ENCODE results near the gene PPIP5K1. TPM values are rescaled to one million over a fixed set of nuclear protein-coding genes. Genes with fewer than 3 reads are reported as not detected.
A peak's percentile ranks its signal among the peaks of the same experiment; 100 is the strongest.

The PPIP5K1 gene
- total and polyA plus RNA-seq, 9 of the 15 experiments (the other 6 are each of a cell fraction or from before 2014, with no cell fraction given) = 2.5 to 74.6 (median 35.1) TPM

DNA sequence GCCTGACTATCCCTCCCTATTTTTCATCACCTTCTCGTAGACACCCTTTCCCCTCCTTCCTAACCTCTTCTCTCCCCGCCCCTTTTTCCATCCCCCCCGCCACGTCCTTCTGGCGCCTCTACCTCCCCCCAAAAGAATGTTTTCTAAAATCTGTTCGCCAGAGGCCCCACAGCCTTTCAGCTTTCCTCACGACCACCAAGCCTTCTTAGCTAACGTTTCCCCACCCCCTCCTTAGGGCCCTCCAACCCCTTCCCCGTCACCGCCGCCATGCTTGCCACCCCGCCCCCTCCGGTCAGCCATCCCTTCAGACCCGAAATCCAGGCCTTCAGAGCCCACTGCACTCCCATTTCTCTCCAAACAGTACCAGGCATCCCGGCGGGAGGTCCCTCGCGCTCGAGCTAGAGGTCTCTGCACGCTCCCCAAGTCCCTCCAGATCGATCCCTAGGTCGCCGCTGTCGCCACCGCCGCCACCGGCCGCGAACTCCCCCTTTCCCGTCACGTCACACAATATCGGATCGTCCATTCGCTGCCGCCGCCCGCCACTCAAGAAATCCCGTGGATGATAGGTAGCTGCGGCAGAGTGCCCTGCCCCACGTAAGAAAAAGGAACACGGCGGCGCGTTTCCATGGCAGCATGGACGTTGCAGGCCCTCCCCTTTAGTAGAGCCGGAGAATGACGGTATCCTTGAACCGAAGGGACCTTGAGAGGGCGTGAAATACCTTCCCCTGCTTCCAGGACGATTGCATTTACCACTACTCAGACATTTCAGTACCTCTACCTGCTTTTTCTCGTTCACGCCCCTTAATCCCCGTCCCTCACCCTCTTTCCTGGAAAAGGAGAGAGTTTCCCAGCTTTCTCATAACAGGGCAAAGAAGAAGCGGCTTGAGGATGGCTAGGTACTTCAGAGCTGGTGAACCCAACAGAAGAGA is 97.1 kb downstream of the PPIP5K1 start, which contains the start of gene TP53BP1 (continued):
- TF ChIP-seq GTF2E2 (tag; IDR thresholded peaks at IDR 0.05) (no peak), MCM7 (IDR thresholded peaks at IDR 0.05) (no peak), BHLHE40 (IDR thresholded peaks at IDR 0.05; ENCODE audit: low read length) (no peak), ZNF830 (CRISPR knock-in tag; IDR thresholded peaks at IDR 0.05) (no peak), CBX2 (IDR thresholded peaks at IDR 0.05; ENCODE audit: insufficient read depth, low read length, poor library complexity, severe bottlenecking) (no peak), RBM15 (IDR thresholded peaks at IDR 0.05; ENCODE audit: insufficient read depth, low read length) (no peak), PPARD (CRISPR knock-in tag; IDR thresholded peaks at IDR 0.05) (no peak), MAFG (tag; conservative IDR thresholded peaks at IDR 0.05) (no peak), RCOR1 (IDR thresholded peaks at IDR 0.05; ENCODE audit: borderline replicate concordance in 1 of 2, low read depth in 2 of 2, low read length in 2 of 2) (peak in 1 of 2 experiments; percentile 5; a peak in 1 of 4 replicates), ELF1 (tag; IDR thresholded peaks at IDR 0.05) (peak; percentile 28; the same call in 1 of the 2 replicates), SNRNP70 (optimal IDR thresholded peaks at IDR 0.05; ENCODE audit: low read depth, low read length) (no peak), SREBF1 (IDR thresholded peaks at IDR 0.05; ENCODE audit: borderline replicate concordance, low read depth, low read length) (no peak), HDAC6 (IDR thresholded peaks at IDR 0.05; ENCODE audit: low read depth, low read length) (no peak), EGR1 (conservative IDR thresholded peaks at IDR 0.05) (peak; percentile 62), TEAD2 (tag; IDR thresholded peaks at IDR 0.05) (no peak)
- TF ChIP-seq, protein P1, sequence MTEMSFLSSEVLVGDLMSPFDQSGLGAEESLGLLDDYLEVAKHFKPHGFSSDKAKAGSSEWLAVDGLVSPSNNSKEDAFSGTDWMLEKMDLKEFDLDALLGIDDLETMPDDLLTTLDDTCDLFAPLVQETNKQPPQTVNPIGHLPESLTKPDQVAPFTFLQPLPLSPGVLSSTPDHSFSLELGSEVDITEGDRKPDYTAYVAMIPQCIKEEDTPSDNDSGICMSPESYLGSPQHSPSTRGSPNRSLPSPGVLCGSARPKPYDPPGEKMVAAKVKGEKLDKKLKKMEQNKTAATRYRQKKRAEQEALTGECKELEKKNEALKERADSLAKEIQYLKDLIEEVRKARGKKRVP (CRISPR knock-in tag; IDR thresholded peaks at IDR 0.05) = no peak
- TF ChIP-seq, protein P2, sequence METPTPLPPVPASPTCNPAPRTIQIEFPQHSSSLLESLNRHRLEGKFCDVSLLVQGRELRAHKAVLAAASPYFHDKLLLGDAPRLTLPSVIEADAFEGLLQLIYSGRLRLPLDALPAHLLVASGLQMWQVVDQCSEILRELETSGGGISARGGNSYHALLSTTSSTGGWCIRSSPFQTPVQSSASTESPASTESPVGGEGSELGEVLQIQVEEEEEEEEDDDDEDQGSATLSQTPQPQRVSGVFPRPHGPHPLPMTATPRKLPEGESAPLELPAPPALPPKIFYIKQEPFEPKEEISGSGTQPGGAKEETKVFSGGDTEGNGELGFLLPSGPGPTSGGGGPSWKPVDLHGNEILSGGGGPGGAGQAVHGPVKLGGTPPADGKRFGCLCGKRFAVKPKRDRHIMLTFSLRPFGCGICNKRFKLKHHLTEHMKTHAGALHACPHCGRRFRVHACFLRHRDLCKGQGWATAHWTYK (CRISPR knock-in tag; IDR thresholded peaks at IDR 0.05) = no peak
- TF ChIP-seq, protein P3, sequence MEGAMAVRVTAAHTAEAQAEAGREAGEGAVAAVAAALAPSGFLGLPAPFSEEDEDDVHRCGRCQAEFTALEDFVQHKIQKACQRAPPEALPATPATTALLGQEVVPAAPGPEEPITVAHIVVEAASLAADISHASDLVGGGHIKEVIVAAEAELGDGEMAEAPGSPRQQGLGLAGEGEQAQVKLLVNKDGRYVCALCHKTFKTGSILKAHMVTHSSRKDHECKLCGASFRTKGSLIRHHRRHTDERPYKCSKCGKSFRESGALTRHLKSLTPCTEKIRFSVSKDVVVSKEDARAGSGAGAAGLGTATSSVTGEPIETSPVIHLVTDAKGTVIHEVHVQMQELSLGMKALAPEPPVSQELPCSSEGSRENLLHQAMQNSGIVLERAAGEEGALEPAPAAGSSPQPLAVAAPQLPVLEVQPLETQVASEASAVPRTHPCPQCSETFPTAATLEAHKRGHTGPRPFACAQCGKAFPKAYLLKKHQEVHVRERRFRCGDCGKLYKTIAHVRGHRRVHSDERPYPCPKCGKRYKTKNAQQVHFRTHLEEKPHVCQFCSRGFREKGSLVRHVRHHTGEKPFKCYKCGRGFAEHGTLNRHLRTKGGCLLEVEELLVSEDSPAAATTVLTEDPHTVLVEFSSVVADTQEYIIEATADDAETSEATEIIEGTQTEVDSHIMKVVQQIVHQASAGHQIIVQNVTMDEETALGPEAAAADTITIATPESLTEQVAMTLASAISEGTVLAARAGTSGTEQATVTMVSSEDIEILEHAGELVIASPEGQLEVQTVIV (CRISPR knock-in tag; IDR thresholded peaks at IDR 0.05; ENCODE audit: borderline replicate concordance) = no peak
- TF ChIP-seq, protein P4, sequence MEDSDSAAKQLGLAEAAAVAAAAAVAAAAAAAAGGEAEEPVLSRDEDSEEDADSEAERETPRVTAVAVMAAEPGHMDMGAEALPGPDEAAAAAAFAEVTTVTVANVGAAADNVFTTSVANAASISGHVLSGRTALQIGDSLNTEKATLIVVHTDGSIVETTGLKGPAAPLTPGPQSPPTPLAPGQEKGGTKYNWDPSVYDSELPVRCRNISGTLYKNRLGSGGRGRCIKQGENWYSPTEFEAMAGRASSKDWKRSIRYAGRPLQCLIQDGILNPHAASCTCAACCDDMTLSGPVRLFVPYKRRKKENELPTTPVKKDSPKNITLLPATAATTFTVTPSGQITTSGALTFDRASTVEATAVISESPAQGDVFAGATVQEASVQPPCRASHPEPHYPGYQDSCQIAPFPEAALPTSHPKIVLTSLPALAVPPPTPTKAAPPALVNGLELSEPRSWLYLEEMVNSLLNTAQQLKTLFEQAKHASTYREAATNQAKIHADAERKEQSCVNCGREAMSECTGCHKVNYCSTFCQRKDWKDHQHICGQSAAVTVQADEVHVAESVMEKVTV (CRISPR knock-in tag; IDR thresholded peaks at IDR 0.05) = no peak
- TF ChIP-seq, protein P5, sequence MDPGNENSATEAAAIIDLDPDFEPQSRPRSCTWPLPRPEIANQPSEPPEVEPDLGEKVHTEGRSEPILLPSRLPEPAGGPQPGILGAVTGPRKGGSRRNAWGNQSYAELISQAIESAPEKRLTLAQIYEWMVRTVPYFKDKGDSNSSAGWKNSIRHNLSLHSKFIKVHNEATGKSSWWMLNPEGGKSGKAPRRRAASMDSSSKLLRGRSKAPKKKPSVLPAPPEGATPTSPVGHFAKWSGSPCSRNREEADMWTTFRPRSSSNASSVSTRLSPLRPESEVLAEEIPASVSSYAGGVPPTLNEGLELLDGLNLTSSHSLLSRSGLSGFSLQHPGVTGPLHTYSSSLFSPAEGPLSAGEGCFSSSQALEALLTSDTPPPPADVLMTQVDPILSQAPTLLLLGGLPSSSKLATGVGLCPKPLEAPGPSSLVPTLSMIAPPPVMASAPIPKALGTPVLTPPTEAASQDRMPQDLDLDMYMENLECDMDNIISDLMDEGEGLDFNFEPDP (CRISPR knock-in tag; IDR thresholded peaks at IDR 0.05) = no peak

All from K562 (cell line).